NCI-H2171 treated with DMSO at 0.1 percent for 48 hours (cell line): ENCODE results near the gene SCYL1.

Experiments used
- DNase-seq: peaks from one replicate; lab custom pipeline; 2025; lab: John Stamatoyannopoulos, UW

The SCYL1 gene

GRCh38 chr11:65585396-65586246 lies 60.7 kb downstream of the SCYL1 start:
- peak; percentile 31 for DNase-seq

- DNase-seq, result no peak
These were observed 61.4 kb downstream of the SCYL1 start for GRCh38 chr11:65586247-65586630.

DNA sequence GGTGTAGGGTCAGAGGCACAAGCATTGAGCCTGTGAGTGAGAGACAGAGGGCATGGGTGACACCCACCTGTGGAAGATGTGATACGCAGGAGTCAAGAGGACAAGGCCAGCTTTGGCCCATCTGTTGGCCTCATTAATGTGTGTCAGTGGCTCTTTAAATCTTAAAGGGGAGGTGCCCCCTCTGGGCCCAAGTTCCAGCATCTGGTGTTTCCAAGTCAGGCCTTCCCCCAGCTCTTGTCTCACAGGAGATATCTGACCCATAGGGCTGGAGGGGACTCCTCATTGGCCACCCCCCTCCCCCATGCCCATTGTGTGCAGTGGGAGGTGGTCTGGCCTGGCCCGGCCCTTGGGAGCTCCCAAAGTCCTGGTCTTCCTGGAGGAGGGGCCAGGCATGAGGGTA lies 61.8 kb downstream of the SCYL1 start:
- no peak for DNase-seq
